HG03280 (cell line): ENCODE results near the gene DDX4.

Experiments used
- ATAC-seq: cut with Tn5 transposase; IDR thresholded peaks from one replicate; pipeline ENCODE4 v1.9.1; 2021; ENCODE audit warnings: mild to moderate bottlenecking, moderate library complexity; ENCODE audit not compliant: unreplicated experiment

Gene DDX4

GRCh38 chr5:55864606-55865541, 127.0 kb downstream of the DDX4 start:
- no peak for ATAC-seq

GRCh38 chr5:55865831-55866230, 128.0 kb downstream of the DDX4 start:
- no peak for ATAC-seq

- ATAC-seq, result no peak
Measured at GRCh38 chr5:55866485-55866884, 128.6 kb downstream of the DDX4 start.
